ENCODE results near the gene FREM2.

Gene FREM2, protein sequence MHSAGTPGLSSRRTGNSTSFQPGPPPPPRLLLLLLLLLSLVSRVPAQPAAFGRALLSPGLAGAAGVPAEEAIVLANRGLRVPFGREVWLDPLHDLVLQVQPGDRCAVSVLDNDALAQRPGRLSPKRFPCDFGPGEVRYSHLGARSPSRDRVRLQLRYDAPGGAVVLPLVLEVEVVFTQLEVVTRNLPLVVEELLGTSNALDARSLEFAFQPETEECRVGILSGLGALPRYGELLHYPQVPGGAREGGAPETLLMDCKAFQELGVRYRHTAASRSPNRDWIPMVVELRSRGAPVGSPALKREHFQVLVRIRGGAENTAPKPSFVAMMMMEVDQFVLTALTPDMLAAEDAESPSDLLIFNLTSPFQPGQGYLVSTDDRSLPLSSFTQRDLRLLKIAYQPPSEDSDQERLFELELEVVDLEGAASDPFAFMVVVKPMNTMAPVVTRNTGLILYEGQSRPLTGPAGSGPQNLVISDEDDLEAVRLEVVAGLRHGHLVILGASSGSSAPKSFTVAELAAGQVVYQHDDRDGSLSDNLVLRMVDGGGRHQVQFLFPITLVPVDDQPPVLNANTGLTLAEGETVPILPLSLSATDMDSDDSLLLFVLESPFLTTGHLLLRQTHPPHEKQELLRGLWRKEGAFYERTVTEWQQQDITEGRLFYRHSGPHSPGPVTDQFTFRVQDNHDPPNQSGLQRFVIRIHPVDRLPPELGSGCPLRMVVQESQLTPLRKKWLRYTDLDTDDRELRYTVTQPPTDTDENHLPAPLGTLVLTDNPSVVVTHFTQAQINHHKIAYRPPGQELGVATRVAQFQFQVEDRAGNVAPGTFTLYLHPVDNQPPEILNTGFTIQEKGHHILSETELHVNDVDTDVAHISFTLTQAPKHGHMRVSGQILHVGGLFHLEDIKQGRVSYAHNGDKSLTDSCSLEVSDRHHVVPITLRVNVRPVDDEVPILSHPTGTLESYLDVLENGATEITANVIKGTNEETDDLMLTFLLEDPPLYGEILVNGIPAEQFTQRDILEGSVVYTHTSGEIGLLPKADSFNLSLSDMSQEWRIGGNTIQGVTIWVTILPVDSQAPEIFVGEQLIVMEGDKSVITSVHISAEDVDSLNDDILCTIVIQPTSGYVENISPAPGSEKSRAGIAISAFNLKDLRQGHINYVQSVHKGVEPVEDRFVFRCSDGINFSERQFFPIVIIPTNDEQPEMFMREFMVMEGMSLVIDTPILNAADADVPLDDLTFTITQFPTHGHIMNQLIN (N-terminal part only)

GRCh38 chr13:38686577-38687245 is at the start of gene FREM2:
Gene FREM2, plus strand, starts transcription at chr13:38687077. Its CDS starts 268 bp downstream, at chr13:38687345.
- FAIRE-seq = no peak
- DNase-seq (ENCODE audit: insufficient read length, low spot score) = no peak

GRCh38 chr13:38637576-38637975 is 49.3 kb upstream of the FREM2 start:
- FAIRE-seq (no peak), DNase-seq (ENCODE audit: insufficient read length, low spot score) (no peak)

DNA sequence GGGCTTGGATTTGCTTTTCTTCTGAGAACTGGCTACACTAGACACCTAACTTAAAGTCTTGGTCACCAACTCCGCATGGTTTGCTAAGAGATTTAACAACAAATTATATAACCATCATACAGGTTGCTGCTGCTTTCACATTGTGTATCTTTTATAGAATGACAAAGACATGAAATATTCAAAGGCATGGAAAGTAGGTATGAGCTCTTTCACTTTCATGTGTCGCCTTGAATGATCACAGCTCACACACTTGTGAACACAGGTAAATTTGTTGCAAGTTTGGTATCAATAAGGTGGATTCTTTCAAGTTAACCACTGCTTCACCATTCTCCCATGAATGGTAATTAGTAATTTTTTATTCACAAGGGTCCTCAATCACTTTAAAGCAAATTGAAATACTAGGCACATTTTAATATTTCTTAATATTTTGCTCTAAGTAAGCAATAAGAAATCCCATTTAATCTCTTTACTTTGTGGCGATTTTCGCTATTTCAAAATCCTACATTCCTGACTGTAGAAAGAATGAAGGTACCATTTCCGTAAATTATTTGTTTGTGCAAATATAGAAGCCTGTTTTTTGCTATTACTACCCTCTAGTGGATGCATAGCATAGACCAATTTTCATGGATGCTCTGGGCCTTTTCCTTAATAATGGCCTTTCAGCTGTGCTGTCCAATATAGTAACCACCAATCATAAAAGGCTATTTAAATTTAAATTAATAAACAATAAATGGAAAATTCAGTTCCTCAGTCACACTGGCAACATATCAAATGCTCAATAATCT is 45.5 kb upstream of the FREM2 start:
- FAIRE-seq = no peak

GRCh38 chr13:38647312-38647711 is 39.6 kb upstream of the FREM2 start:
- no peak for FAIRE-seq
- DNase-seq (ENCODE audit: insufficient read length, low spot score) = no peak

More for the DNA sequence above, 45.5 kb upstream of the FREM2 start:
- DNase-seq (ENCODE audit: insufficient read length, low spot score) = no peak

- FAIRE-seq (no peak), DNase-seq (ENCODE audit: insufficient read length, low spot score) (no peak)
Measured at GRCh38 chr13:38648912-38649311, 38.0 kb upstream of the FREM2 start.

- FAIRE-seq (no peak), DNase-seq (ENCODE audit: insufficient read length, low spot score) (no peak)
Measured at GRCh38 chr13:38656699-38657098, 30.2 kb upstream of the FREM2 start.

DNA sequence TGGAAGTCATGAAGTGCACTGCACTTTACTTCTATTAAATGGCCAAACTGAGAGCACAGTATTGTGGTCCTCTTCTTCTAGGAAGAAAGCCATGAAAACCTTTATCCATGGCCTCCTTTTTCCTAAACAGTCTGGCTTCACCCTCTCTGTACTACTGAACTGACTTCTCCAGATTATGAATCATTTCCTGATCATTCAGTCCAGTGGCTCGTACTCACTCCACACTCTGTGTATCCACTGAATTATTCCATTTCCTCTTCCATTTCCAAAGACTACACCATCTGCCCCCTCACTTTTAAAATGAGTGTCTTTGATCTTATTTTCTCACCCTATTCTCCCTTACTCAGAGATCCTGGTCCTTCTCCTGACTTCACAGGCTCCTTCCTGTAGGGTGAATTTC is 29.7 kb upstream of the FREM2 start:
- no peak for DNase-seq (ENCODE audit: insufficient read length, low spot score)
- no peak for FAIRE-seq

GRCh38 chr13:38658906-38659305 is 28.0 kb upstream of the FREM2 start:
- FAIRE-seq (no peak), DNase-seq (ENCODE audit: insufficient read length, low spot score) (no peak)

- no peak for FAIRE-seq
- DNase-seq (ENCODE audit: insufficient read length, low spot score) = no peak
Measured at GRCh38 chr13:38661010-38661675, 25.7 kb upstream of the FREM2 start.

- no peak for DNase-seq (ENCODE audit: insufficient read length, low spot score)
- no peak for FAIRE-seq
Measured at GRCh38 chr13:38662362-38662761, 24.5 kb upstream of the FREM2 start.

- no peak for FAIRE-seq
- DNase-seq (ENCODE audit: insufficient read length, low spot score) = no peak
Measured at GRCh38 chr13:38664906-38665305, 22.0 kb upstream of the FREM2 start.

GRCh38 chr13:38667526-38668109 is 19.3 kb upstream of the FREM2 start:
- DNase-seq (ENCODE audit: insufficient read length, low spot score) (no peak), FAIRE-seq (no peak)

DNA sequence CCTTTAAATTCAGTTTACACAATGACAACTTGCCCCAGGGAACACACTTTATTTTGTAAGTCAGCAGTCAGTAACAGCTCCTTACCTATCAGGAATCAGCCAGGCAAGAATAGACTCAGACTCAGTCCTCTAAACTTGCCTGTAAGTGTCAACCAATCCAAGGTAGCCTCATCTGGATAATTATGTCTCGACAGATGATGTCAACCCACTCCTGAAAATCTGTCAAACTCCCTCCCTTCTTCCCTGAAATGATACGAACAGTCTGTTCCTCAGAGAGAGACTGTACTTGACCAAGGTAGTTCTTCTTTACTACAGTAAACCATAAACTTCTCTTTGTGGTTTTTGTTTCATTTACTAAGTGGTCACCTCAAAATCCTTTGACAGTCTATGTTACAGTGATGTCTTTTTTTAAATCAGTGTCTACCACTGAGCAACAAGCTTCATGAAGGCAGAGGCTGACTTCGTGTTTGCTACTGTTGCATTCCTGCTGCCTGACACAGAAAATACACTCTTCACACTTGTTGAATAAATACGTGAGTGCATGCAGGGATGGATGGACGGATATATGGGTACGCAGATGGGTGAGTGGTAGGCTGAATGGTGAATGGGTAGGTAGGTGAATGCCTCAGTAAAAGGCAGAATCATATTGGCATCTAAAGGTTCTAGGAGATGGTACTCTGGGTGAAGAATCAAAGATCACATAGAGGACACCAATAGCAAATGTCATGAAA is 17.5 kb upstream of the FREM2 start:
- no peak for DNase-seq (ENCODE audit: insufficient read length, low spot score)
- no peak for FAIRE-seq

DNA sequence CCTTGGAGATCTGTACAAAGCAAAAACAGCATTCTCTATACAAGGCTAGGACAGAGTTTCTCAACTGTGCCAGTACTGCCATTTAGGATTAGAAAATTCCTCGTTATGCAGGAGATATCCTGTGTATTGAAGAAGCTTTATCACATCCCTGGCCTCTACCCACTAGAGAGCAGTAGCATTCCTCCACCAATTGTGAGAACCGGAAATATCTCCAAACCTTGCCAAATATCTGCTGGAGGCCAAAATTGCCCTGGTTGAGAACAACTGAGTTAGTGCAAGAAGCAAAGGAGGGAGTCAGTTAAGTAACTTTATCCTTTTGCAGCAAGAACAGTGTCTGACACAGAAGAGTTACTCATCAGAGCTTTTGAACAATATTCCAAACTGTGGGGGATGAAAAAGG is 16.2 kb upstream of the FREM2 start:
- no peak for DNase-seq (ENCODE audit: insufficient read length, low spot score)
- no peak for FAIRE-seq

- FAIRE-seq (no peak), DNase-seq (ENCODE audit: insufficient read length, low spot score) (no peak)
Measured at GRCh38 chr13:38671980-38672379, 14.9 kb upstream of the FREM2 start.

GRCh38 chr13:38674208-38674607 is 12.7 kb upstream of the FREM2 start:
- no peak for DNase-seq (ENCODE audit: insufficient read length, low spot score)
- FAIRE-seq = no peak

DNA sequence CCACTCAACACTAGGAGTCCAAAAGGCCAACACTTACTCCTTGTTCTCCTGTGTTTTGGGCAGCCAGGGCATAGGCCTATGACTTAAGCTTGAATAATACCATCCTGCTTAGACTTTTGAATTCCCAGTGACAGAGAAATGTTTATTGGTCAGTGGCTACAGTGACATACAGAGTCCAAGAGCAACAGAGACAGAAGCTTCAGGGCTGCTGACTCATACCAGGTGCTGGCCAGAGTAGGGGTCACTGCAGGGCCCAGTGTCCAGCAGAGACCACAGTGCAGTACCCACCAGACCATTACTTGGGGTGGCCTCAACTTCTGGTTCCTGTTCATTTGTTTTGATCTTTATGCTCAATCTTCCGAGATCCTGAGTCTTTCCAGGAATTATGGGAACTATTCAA is 6.0 kb upstream of the FREM2 start:
- DNase-seq (ENCODE audit: insufficient read length, low spot score) = no peak
- no peak for FAIRE-seq

GRCh38 chr13:38684714-38685113 is 2.2 kb upstream of the FREM2 start:
- no peak for FAIRE-seq
- DNase-seq (ENCODE audit: insufficient read length, low spot score) = no peak

All from GM19239 (cell line).